ENCODE measurements around the gene SWT1.

- no peak for TF ChIP-seq CTCF (IDR thresholded peaks at IDR 0.05)
- TF ChIP-seq RCOR1 (IDR thresholded peaks at IDR 0.05; ENCODE audit: low read length), result no peak
Observed at GRCh38 chr1:185325413-185325812, 168.4 kb downstream of the SWT1 start.
